Cardiac septum (tissue), 1 donor: ENCODE results near the gene KXD1. TPM values are rescaled to one million over a fixed set of nuclear protein-coding genes. Genes with fewer than 3 reads are reported as not detected.
A peak's percentile ranks its signal among the peaks of the same experiment; 100 is the strongest.
"Not testable (repeated sequence)": the region's sequence is repeated elsewhere in the genome, so short reads cannot be mapped to it uniquely, and the experiment has no call there.

ENCODE experiments used
- DNase-seq: peaks from one replicate; pipeline ENCODE4 v3.0.0-alpha.2; 2020; ENCODE audit warnings: low spot score
- intact Hi-C: fragments of 100-400 bp; cut with DNase I; formaldehyde crosslinking; loops from one replicate; pipeline ENCODE4 v1.14.0; 2022
- total RNA-seq: library from RNA; stranded (reverse); fragmentation: NEBNext Ultra II Directional; extraction: Animal tissue kit (Norgen Biotek cat#: 25700); gene quantifications from one replicate; pipeline ENCODE4 v1.2.1, GENCODE V29; 2021
- donor health status: DM: no; HTN: no; CAD: no.

Gene KXD1
- total RNA-seq, 1 donor from 2014 or later: 59.6 TPM

- intact Hi-C loops: no loop called here
These were observed 25.3 kb upstream of the KXD1 start for GRCh38 chr19:18532168-18532890.

GRCh38 chr19:18533058-18533457 is 24.6 kb upstream of the KXD1 start:
- no peak for DNase-seq
- intact Hi-C loops: no loop called here

More at GRCh38 chr19:18532168-18532890, 25.3 kb upstream of the KXD1 start:
- DNase-seq: no peak

- intact Hi-C loops: no loop called here
- no peak for DNase-seq
These were observed 21.2 kb upstream of the KXD1 start for GRCh38 chr19:18536475-18536874.

- no peak for DNase-seq
- intact Hi-C loops: no loop called here
These were observed 20.2 kb upstream of the KXD1 start for GRCh38 chr19:18537431-18537830.

- DNase-seq: no peak
- intact Hi-C loops: no loop called here
These were observed 19.6 kb upstream of the KXD1 start for GRCh38 chr19:18538115-18538514.

- intact Hi-C loops: no loop called here
- no peak for DNase-seq
These were observed 18.3 kb upstream of the KXD1 start for GRCh38 chr19:18539372-18539771.

- DNase-seq, intact Hi-C loops: not testable (repeated sequence)
These were observed 17.5 kb upstream of the KXD1 start for GRCh38 chr19:18540200-18540599.

- no peak for DNase-seq
- intact Hi-C loops: no loop called here
These were observed 16.2 kb upstream of the KXD1 start for GRCh38 chr19:18541258-18541991.

GRCh38 chr19:18541992-18542940 is 15.4 kb upstream of the KXD1 start:
- intact Hi-C loops: no loop called here
- no peak for DNase-seq

- intact Hi-C loops: no loop called here
- peak; percentile 97 for DNase-seq
These were observed 14.5 kb upstream of the KXD1 start, which contains the start of gene FKBP8 for GRCh38 chr19:18542941-18543813. Gene FKBP8, minus strand, starts transcription at chr19:18543573. Its CDS starts 1,603 bp downstream, at chr19:18541970.

- intact Hi-C loops: no loop called here
These were observed 13.7 kb upstream of the KXD1 start for GRCh38 chr19:18543814-18544475.

GRCh38 chr19:18551631-18552030 is 6.0 kb upstream of the KXD1 start:
- no peak for DNase-seq
- intact Hi-C loops: no loop called here

More at GRCh38 chr19:18543814-18544475, 13.7 kb upstream of the KXD1 start:
- DNase-seq: peak; percentile 84

GRCh38 chr19:18558202-18558555 is 509 bp downstream of the KXD1 start:
- DNase-seq: no peak
- intact Hi-C loops: loop anchor here (5.0 kb wide), 1 partner anchor 36 kb away; the partner anchor contains the start of gene ELL

- intact Hi-C loops: loop anchor here (5.0 kb wide), 1 partner anchor 36 kb away; the partner anchor contains the start of gene ELL
- DNase-seq: no peak
These were observed 934 bp downstream of the KXD1 start for GRCh38 chr19:18558604-18559003.

- intact Hi-C loops: loop anchor here (5.0 kb wide), 1 partner anchor 37 kb away; the partner anchor contains the start of gene ELL
- no peak for DNase-seq
These were observed 2.0 kb downstream of the KXD1 start for GRCh38 chr19:18559685-18560084.

- intact Hi-C loops: no loop called here
- DNase-seq: no peak
These were observed 4.4 kb downstream of the KXD1 start for GRCh38 chr19:18562086-18562485.

GRCh38 chr19:18566953-18567352 is 9.3 kb downstream of the KXD1 start:
- DNase-seq: no peak
- intact Hi-C loops: no loop called here

- DNase-seq: no peak
- intact Hi-C loops: no loop called here
These were observed 10.7 kb downstream of the KXD1 start for GRCh38 chr19:18568367-18568766.
